Activated CD8-positive, alpha-beta memory T cell treated with anti-CD3 and anti-CD28 coated beads, Interleukin-2, amount 50 U/mL, for 24 hours (primary cell): Measurements from ENCODE around the gene DUSP1.

ENCODE experiments used
- DNase-seq: peaks from one replicate; pipeline ENCODE4 v3.0.0-alpha.2; 2020; ENCODE audit errors: extremely low read depth

The DUSP1 gene

GRCh38 chr5:172777881-172778814 is 7.2 kb upstream of the DUSP1 start:
- DNase-seq = no peak

GRCh38 chr5:172776235-172776594 is 5.2 kb upstream of the DUSP1 start:
- no peak for DNase-seq

- no peak for DNase-seq
These were observed 4.6 kb upstream of the DUSP1 start for GRCh38 chr5:172775326-172776234.

GRCh38 chr5:172774561-172775315 is 3.7 kb upstream of the DUSP1 start:
- no peak for DNase-seq

GRCh38 chr5:172773481-172774469 is 2.8 kb upstream of the DUSP1 start:
- DNase-seq = no peak

- DNase-seq = peak; percentile 53
These were observed 1.3 kb upstream of the DUSP1 start for GRCh38 chr5:172772112-172772906.

- no peak for DNase-seq
These were observed 580 bp upstream of the DUSP1 start for GRCh38 chr5:172771439-172772111.

- no peak for DNase-seq
These were observed 671 bp downstream of the DUSP1 start for GRCh38 chr5:172770374-172770674.

GRCh38 chr5:172769616-172770373 is 1.2 kb downstream of the DUSP1 start:
- DNase-seq = no peak

GRCh38 chr5:172769342-172769615 is 1.7 kb downstream of the DUSP1 start:
- no peak for DNase-seq

GRCh38 chr5:172768573-172769341 is 2.2 kb downstream of the DUSP1 start:
- DNase-seq = no peak

GRCh38 chr5:172768098-172768572 is 2.9 kb downstream of the DUSP1 start:
- no peak for DNase-seq

GRCh38 chr5:172766287-172767108 is 4.5 kb downstream of the DUSP1 start:
- DNase-seq = no peak

GRCh38 chr5:172765766-172766286 is 5.2 kb downstream of the DUSP1 start:
- DNase-seq = no peak

- DNase-seq = peak; percentile 91
These were observed 5.9 kb downstream of the DUSP1 start for GRCh38 chr5:172764861-172765765.

GRCh38 chr5:172763120-172763464 is 7.9 kb downstream of the DUSP1 start:
- no peak for DNase-seq
